ENCODE data around the gene SYT2.
"Not testable (repeated sequence)": the region's sequence is repeated elsewhere in the genome, so short reads cannot be mapped to it uniquely, and the experiment has no call there.

SYT2 gene

DNA sequence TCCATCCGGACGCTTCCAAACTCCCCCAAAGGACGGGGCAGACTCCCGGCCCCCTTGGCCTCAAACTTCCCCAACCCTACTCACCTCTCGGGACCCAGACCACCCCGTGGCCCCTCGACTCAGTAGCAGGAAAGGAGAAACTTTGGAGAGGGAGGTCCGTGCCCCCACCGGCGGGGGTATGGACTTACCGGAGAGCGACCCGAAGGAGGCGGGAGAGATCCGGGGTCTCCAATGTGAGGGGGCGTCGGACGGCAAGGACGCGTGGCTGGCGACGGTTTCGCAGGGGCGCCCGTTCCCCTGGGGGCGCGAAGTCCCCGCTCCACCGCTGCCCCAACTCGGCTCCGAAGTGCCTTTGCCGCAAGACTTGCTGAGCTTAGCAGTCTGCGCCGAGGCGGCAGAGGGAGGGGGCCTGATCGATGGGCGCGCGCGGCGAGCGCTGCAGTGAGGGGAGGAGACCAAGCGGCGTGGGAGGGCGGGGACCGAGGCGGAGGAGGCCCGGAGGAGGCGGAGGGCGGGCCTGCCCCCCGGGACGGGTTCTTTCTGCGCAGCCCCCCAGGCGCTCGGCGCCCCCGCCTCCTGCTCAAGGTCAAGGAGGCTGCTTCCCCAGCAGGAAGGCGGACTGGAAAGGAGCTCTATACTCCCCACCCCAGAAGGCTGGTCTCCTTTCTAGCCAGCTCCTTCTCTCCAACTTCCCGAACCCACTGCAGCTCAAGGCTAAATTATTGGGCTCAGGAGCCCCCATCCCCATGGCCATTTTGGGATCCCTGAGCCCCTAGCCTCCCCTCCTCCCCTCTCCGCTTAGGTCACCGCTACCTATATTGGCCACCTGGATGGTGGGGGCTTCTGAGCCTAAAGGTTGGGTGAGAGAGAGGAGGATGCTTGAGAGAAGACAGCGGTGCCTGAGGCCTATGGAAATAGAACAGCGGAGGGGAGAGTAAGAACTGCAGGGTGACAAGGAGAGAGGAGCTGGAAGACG, at the start of gene SYT2:
Gene SYT2, minus strand, starts transcription at position 385 of the 976 bp plus-strand sequence. CDS start 104,682 bp downstream, outside the sequence.
- DNase-seq, result peak; percentile 21

DNA sequence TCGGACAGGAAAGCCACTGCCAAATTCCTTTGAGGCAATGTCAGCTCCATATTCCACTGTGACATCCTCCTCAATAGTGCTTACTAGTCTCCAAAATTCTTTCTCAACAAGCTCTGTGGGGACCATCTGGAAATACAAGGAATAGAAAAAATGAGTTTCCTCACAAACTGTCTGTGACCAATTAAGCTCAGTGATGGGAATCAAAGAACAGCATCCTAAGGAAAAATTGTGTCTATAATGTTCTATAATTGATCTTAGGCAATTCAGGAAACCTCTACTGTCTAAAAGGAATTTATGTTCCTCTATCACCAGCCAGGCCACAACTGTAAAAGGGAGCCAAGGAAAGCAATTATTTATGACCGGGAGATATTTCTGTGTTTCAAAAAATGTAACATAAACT, 46.1 kb upstream of the SYT2 start:
- DNase-seq, result no peak

DNA sequence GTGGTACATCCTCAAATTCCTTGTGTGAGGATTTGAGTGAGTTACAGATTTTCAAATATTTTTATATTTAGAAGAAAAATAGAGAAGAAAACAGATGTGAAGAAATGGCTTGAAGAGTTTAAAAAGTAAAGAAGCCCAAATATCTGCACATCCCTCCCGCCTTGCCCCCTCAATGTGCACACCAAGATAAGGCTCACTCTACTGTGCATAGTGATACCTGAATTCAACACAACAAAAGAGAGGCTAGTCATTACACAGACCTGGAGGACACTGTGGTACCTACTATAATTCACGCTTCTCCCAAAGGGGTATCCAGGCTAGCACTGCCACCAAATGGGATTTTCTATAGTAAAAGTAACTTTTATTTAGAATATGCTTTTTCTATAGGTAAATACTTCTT, 44.0 kb upstream of the SYT2 start:
- DNase-seq, result no peak

DNA sequence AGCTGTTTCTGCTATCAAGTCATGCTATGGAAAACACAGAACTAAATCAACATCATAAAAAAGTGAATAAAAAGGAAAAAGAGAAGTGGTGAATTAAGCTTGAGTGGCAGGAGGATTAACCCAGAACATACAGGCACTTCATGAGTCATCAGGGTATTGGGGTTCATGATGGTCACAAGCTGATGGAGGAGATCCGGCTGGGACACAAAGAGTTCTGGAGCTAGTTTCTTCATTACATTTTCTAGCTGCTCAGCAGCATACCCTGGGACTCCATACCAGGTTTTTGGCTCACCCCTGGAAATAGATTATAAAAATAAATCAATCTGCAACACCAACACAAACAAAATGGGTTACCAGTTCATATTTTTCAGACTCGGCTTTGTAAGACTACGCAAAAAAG, 42.5 kb upstream of the SYT2 start:
- no peak for DNase-seq

DNA sequence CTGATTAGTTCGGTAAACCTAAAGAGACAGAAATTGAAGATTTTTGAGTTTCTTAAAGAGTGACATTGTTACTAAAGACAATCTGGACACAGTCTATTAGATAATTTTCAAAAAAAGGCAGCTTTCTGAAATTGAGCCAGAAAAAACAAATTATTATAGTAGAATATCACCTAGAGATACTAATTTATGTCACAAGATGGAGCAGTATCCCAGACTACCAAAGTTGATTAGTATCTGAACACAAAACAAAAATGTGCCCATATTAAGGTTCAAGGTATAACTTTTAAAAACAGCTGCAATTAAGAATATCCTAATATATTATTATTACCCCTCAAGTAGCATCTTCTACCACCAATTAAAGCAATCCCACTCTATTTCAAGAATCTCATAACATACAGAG, 40.5 kb upstream of the SYT2 start:
- DNase-seq, result no peak

DNA sequence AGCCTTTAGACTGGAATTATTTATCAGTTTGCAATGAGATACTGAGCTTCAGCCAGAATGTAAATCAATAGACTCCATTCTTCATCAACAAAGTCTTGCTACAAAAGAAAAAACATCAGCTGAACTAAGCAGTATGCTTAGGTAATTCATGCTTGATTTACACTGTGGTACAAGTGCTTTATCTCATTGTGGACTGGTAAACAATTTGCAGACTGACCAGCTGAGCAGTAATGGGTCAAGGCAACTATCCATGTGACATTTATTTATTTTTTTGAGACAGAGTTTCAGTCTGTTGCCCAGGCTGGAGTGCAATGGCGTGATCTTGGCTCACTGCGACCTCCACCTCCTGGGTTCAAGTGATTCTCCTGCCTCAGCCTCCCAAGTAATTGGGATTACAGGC, 39.8 kb upstream of the SYT2 start:
- no peak for DNase-seq

DNA sequence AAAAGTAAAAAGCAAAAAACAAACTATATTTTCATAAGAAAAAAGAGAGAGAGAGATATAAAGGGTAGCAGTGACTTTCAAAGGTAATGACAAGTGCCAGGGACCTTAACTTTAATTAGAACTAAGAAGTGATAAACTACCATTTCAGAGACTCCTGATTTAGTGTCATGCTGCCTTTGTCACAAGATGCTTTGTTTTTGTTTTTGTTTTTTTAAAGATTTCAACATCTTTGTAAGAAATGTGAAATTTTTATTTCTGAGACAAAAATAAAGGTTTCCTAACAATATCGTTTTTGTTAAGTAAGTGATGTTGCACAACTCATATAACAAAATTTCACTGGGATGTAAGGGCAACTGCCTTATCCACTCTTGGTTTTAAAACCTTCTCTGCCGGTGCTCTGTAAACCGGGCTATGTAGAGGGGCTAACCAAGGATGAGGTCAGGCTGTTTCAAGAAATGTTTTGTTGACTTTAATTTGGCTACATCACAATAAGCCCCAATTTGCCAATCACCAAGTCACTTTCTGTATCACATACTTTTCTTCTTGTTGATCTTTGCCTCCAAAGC, 35.2 kb upstream of the SYT2 start:
- DNase-seq, result no peak

DNA sequence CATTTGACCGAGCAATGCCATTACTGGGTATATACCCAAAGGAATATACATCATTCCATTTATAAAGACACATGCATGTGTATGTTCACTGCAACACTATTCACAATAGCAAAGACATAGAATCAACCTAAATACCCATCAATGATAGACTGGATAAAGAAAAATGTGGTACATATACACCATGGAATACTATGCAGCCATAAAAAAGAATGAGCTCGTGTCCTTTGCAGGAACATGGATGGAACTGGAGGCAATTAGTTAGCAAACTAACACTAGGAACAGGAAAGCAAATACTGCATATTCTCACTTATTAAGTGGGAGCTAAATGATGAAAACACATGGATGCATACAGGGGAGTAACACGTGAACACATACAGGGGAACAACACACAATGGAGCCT, 34.5 kb upstream of the SYT2 start:
- DNase-seq, result not testable (repeated sequence)

DNA sequence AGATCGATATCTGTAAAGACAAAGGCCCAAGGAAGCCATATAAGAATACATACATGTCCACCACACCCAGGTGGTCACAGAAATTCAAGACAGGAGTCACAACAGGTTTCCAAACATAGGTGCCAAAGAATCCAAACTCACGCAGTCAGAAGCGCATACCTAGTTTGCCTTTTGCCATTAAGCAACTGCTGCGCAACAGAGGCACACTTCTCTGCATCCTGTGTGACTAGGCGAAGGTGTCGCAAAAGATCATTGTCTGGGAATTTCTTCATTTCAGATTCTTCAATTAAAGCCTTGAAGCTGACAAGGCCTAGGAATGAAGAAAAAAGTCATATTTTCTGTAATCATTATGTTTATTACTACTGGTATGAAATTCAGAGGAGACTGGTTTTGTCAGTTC, 32.2 kb upstream of the SYT2 start:
- no peak for DNase-seq

DNA sequence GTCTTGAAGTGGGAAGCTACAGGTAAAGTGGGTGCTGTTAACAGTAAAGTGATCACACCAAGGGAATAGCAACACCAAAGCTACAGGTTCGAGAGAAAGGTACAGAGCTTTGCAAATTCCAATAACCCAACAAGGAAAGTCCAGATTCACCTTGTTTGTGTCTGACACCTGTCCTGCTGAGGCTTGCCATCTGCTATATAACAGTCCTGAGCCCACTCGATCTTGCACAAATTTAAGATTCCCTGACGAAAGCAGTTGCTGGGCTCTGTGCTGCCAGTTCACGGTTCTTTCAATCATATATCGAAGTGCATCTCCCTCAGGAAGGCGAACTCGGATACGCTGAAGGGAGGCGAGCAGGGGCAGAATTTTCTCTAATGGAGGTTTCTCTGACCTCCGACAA, 23.0 kb upstream of the SYT2 start:
- DNase-seq, result no peak

DNA sequence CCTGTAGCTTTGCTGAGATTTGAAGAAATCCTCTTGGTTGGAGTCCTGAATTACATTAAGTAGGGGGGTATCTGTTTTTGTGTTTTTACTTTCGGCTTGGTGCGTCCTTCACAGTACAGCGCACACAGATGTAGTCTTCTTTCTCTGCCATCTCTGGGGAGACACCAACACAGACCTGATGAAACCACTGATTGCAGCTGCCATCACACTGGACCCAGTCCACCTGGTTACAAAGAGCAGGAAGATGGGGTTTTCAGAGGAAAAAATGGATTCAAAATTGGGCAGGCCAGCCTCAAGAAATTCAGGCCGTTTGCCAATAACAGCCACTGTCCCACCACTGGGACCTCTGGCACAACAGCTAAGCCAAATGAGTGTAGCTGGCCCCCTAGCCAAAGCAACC, 18.7 kb upstream of the SYT2 start:
- no peak for DNase-seq

DNA sequence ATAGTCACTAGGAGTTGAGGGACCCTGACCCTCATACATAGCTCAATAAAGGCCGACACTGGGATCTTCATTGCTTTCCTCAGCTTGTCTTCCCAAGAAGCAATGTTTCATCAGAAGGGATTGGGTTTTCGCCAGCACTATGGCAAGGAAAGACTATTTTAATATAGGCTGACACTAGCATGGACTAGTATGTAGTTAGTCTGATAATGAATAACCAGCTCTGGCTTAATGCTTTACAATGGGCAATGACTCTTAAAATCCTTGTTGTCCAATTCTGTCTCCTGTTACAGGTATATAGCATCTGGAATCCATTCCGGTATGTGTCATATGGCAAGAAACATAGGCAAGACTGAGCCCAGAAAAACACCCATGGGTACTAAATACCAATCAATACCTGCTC, 15.3 kb upstream of the SYT2 start:
- DNase-seq, result no peak

DNA sequence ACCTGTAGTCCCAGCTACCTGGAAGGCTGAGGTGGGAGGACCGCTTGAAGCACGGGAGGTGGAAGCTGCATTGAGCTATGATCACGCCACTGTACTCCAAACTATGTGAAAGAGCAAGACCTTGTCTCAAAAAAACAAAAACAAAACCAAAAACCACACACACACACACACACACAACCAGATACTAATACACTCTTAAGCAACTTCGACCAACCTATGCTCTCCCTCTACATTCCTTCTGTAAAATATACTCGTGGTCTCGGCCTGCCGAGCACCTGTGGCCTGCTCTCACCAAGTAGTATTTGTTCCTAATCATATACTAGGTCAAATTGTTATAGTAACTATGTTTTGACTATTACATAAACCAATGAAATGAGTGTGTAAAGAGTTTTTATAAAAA, 13.5 kb upstream of the SYT2 start:
- DNase-seq, result no peak

DNA sequence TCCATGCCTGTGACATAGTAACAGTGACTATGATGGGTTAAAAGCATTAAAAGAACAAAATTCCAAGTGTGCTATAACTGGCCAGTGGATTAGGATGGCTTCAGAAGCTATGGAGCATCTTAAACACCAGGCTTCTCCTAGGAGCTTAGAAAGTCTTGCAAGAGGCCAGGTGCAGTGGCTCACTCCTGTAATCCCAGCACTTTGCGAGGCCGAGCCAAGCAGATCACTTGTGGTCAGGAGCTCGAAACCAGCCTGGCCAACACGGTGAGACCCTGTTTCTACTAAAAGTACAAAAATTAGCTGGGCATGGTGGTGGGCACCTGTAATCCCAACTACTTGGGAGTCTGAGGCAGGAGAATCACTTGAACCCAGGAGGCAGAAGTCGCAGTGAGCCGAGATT, 12.8 kb upstream of the SYT2 start:
- DNase-seq, result not testable (repeated sequence)

DNA sequence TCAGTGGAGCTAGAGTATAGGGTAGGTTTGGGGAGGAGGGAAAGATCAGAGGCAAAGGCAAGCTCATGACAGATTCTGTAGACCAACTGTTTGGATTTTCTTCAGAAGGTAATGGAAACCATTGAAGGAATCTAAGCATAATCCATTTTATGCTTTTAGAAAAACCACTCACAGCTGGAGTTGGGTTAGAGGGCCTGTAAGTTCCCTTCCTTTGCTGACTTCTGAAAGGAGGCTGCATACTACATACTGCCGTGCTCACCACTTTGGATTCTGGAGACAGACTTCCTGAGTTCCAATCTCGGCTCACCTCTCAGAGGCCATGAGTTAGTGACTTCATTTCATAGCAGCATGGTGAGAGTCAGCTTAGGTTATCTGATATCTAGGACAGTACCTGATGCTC, 6.4 kb upstream of the SYT2 start:
- DNase-seq, result no peak

DNA sequence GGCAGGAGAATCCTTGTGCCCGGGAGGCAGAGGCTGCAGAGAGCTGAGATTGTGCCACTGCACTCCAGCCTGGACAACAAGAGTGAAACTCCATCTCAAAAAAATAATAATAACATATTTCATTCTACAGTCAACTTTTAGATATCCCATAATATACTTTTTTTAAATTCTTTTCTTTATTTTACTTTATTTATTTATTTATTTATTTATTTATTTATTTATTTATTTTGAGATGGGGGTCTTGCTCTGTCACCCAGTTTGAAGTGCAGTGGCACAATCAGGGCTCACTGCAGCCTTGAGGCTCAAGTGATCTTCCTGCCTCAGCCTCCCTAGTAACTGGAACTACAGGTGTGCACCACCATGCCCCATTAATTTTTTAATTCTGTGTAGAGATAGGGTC, 3.9 kb upstream of the SYT2 start:
- DNase-seq, result not testable (repeated sequence)

DNA sequence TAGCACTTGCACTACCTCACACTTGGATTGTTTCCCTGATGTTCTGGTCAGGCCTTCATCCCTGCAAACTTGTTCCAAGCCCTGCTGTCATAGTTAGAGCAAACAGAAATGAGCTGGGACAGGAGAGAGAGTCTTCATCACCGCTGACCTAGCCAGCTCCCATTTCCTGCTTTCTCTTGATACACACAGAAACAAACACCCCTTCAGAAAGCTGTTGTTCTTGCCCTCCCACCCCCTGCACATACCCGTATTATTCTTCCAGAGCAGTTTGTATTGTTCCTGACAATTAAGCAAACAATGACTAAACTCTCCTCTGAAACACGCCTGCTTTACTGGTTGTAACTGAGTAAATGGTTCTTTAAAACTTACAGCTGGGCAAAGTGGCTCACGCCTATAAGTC, 2.9 kb upstream of the SYT2 start:
- DNase-seq, result no peak

DNA sequence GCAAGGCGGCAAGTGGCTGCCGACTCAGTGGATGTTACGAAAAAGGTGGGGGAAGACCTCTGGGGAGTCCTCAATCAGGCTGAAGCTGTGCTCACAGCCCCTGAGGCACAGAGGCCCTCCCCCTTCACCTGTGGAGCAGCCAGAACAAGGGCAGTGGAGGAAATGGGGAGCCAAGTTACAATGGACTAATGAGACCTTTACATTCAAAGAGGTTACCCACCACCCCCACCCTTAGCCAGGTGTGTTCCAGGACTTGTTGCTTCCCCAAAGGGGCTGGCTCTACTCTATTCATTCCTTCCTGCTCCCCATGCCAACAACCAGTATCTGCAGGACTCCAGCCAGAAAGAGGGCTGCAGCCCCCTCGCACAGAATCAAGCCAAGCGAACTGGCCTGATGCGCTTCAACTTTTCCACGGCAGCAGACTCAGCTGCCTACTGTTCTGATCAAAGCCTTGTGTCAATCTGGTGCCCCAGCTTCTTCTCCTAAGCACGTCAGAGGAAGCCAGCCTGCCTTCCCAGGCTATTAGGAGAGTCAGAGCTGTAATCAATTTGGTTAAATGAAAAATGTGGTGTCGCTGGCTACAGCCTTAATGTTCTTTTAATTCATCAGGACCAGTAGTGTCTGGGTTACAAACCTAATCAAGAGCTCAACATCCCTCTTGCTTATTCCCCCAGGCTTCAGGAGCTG, 1.8 kb upstream of the SYT2 start:
- no peak for DNase-seq

DNA sequence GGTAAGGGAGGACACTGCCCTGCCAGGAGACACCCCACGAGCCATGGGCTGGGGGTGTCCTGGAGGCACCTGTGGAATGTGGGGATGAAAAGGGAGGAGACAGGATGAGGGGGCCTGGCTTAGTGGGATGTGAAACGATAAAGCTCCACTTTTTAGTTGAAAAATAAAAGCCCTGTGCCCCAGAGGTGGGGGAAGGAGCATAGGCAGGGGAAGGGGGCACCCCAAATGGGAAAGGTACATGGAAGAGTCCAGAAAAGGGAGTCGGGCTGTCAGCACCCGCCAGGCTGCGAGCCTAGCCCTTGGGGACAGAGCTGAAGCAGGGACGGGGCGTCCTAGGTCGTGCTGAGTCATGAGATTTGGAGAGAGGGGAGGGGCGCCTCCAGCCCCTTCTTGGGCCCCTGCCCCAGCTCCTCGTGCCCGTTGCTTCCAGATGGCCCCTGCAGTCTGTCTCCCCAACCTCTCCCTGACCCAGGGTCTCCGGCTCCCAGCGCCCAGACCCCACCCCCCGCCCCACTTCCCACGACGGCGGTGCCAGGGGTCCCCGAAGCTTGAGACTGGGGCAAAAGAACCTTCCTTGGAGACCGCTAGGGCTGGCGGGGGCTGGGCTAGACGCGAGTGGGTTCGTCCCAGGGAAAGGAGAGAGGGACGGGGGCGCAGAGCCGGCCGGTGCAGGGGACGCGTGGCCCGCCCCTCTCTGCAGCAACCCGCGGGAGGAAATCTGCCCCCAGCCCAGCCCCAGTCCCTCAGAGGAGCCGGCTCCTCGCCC, 795 bp downstream of the SYT2 start:
- no peak for DNase-seq

DNA sequence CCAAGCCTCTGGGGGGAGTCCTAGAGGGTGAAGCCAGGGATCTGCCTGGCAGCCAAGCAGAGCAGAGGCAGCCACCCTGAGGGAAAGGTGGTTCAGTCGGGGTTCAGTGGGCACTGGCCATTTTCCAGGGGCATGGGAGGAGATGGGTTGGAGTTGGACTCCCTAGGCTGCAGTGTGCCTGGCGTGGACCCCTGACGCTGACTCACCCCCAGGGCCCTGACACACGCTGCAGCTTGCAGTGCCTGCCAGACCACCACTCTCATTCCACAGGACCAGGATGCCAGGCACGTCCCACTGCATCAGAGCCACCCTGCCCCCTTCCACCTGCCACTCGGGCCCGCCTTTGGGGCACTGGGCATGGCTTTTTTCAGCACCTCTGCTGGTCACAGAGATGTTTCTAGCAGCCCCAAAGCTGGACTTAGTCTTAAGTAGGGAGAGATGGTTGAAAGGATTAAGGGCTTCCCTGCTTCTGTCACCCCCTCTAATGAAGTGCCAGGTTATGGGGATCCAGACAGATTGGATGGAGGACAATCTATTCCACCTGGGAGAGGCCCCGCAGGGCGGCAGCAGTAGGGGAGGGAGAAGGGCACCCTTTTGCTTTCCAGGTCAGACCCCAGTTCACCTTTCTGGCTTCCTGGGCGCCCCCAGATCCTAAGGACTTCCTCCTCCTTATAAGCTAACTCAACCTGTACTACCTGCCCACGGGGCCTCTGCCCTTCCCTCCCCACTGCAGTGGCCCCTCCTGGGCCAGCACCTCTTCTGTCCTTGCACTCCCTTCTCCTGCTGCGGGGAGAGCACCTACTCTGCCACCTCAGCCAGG, 1.6 kb downstream of the SYT2 start:
- no peak for DNase-seq

DNA sequence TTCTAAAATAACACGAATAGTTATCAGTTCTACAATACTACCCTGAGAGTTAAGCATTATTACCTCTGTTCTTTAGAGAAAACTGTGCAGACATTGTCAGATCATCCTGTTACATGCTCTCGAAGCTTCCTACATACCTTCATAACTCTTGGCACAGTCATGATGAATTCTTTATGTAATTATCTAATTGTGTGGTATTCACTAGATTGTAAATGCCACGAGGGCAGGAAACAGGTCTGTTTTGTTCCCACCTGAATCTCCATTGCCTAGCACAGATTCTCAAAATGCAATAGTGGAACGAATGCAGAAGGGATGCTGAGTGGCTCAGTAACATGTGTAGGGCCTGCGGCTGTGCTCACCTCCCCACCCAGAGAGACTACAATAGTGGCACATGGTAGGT, 3.4 kb downstream of the SYT2 start:
- DNase-seq, result no peak

DNA sequence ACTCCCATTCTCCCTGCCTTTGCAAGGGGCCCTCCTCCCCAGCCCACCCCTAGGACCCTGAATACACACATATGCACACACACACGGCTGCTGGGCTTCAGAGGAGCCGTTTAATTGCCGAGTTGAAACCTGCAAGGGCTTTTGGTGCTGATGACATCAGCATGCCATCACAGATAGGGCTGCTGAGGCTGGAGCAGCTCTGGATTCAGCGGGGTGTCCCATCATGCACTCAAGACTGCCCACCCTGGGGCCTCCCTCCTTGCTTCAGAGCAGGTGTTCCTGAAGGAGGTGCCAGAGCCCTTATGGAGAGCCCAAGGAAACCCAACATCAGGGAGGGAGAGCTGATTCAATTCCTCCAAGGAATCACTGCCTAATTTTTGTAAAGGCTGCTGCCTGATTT, 5.7 kb downstream of the SYT2 start:
- DNase-seq, result no peak
